Right atrium auricular region (tissue), 2 donors: Measurements from ENCODE around the gene UTP25. TPM values are rescaled to one million over a fixed set of nuclear protein-coding genes. Genes with fewer than 3 reads are reported as not detected.

ENCODE experiments used
- DNase-seq: peaks from one replicate; pipeline ENCODE4 v3.0.0-alpha.2; 2019; ENCODE audit warnings: low spot score
- H3K27ac ChIP-seq, 2 donors: fragments of 200-600 bp; sonication (generic); 1 replicate in 1 of 2; 2 replicates in 1 of 2; pipeline ENCODE4 v1.5.1; 2016 to 2019
- H3K27me3 ChIP-seq, 2 donors: fragments of 200-600 bp; sonication (generic); one replicate each; pipeline versions ENCODE4 v1.5.1 to v1.6.0; 2017 to 2019
- H3K36me3 ChIP-seq: fragments of 200-600 bp; sonication (generic); one replicate; pipeline ENCODE4 v1.5.1; 2016
- H3K4me1 ChIP-seq, 2 donors: fragments of 200-600 bp; sonication (generic); one replicate each; pipeline versions ENCODE4 v1.5.1 to v1.6.0; 2017 to 2019
- H3K4me3 ChIP-seq, 2 donors: fragments of 200-600 bp; sonication (generic); 1 replicate in 1 of 2; 2 replicates in 1 of 2; pipeline ENCODE4 v1.5.1; 2017 to 2019; ENCODE audit warnings: mild to moderate bottlenecking in 1 of 2, moderate library complexity in 1 of 2
- H3K9me3 ChIP-seq, 2 donors: fragments of 200-600 bp; sonication (generic); one replicate each; pipeline ENCODE4 v1.5.1; 2019
- total RNA-seq, 2 donors: library from RNA; depleted of rRNA; stranded (reverse); fragments of >200 nt; gene quantifications; one replicate each; pipeline ENCODE4 v1.1.0, GENCODE V29; 2016
- TF ChIP-seq, protein P1 (sequence below), 2 donors: fragments of 200-600 bp; sonication (generic); IDR thresholded peaks; one replicate each; pipeline ENCODE4 v1.5.1; 2019; ENCODE audit warnings: antibody characterized with exemption in 2 of 2

Gene UTP25
- total RNA-seq, 2 donors from 2014 or later: 2.8 to 3.9 TPM

- Histone ChIP-seq H3K4me3 (peak overlapping the region; percentile 2 to 5), H3K9me3 (no peaks in the 10 kb centered on the region)
Measured at GRCh38 chr1:209802117-209802779, 25.5 kb upstream of the UTP25 start.

GRCh38 chr1:209802780-209803152 lies 25.0 kb upstream of the UTP25 start:
- H3K36me3 ChIP-seq: no peaks in the 10 kb centered on the region
- H3K4me3 ChIP-seq: no peak overlapping the region
- H3K9me3 ChIP-seq: no peaks in the 10 kb centered on the region
- peaks cover 0 to 33% of the 10 kb centered on the region in 2 donors for H3K4me1 ChIP-seq
- TF ChIP-seq, protein P1, sequence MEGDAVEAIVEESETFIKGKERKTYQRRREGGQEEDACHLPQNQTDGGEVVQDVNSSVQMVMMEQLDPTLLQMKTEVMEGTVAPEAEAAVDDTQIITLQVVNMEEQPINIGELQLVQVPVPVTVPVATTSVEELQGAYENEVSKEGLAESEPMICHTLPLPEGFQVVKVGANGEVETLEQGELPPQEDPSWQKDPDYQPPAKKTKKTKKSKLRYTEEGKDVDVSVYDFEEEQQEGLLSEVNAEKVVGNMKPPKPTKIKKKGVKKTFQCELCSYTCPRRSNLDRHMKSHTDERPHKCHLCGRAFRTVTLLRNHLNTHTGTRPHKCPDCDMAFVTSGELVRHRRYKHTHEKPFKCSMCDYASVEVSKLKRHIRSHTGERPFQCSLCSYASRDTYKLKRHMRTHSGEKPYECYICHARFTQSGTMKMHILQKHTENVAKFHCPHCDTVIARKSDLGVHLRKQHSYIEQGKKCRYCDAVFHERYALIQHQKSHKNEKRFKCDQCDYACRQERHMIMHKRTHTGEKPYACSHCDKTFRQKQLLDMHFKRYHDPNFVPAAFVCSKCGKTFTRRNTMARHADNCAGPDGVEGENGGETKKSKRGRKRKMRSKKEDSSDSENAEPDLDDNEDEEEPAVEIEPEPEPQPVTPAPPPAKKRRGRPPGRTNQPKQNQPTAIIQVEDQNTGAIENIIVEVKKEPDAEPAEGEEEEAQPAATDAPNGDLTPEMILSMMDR (IDR thresholded peaks at IDR 0.05): no peak
- no peaks in the 10 kb centered on the region for H3K27me3 ChIP-seq
- H3K27ac ChIP-seq: peak overlapping the region; percentile 64 to 83
- DNase-seq: no peak

More at GRCh38 chr1:209802117-209802779, 25.5 kb upstream of the UTP25 start:
- Histone ChIP-seq H3K36me3 (no peaks in the 10 kb centered on the region), H3K27ac (peak overlapping the region; percentile 64 to 83), H3K4me1 (peaks cover 0 to 30% of the 10 kb centered on the region in 2 donors), H3K27me3 (no peaks in the 10 kb centered on the region)
- TF ChIP-seq, protein P1 (IDR thresholded peaks at IDR 0.05): no peak
- DNase-seq: no peak

DNA sequence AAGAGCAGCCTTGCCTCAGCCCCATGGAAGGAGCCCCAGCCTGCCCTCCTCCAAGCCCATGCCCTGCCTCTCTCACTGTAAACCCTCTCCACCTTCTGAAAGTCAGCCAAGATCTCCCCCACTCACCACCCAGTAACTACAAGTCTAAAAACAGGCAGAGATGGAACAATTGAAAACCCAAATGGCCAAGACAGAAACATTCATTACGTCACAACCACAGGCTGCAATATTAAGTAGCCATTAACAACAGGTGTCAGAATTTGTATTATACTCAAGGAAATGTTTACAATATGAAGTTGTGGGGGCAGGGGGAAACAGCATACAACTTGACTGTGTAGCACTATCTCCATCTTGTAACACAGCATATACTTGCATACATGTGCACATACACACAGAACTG lies 24.2 kb upstream of the UTP25 start:
- Histone ChIP-seq H3K9me3 (no peaks in the 10 kb centered on the region), H3K36me3 (no peaks in the 10 kb centered on the region), H3K4me3 (no peak overlapping the region), H3K4me1 (peaks cover 0 to 38% of the 10 kb centered on the region in 2 donors), H3K27me3 (no peaks in the 10 kb centered on the region), H3K27ac (no peak overlapping the region)
- no peak for DNase-seq
- TF ChIP-seq, protein P1 (IDR thresholded peaks at IDR 0.05): no peak

DNA sequence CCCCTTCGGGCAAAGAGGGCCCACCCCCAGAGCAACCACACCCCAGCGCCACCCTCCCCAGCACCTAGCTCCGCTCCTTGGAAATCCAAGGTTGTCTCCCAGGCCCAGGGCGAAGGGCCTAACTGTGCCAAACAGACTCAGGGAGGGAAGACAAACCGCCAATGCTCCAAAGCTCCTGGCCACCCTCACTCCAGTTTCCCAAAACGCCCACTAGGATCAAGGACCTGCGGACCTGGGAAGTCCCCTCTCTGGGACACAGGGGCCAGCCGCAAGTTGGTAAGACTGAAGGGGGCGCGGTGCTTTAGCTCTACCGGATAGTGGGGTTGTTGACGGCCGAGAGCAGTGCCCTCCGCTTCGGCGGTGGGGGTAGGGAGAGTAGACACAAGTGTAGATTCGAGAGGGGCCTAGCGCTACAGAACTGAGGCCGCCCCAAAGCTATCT lies 22.4 kb upstream of the UTP25 start:
- Histone ChIP-seq H3K9me3 (no peaks in the 10 kb centered on the region), H3K27me3 (no peaks in the 10 kb centered on the region), H3K4me1 (peaks cover 0 to 38% of the 10 kb centered on the region in 2 donors), H3K36me3 (no peaks in the 10 kb centered on the region), H3K27ac (peak overlapping the region; percentile 73 to 88), H3K4me3 (peak overlapping the region; percentile 54 to 58)
- DNase-seq: no peak
- TF ChIP-seq, protein P1 (IDR thresholded peaks at IDR 0.05): no peak

DNA sequence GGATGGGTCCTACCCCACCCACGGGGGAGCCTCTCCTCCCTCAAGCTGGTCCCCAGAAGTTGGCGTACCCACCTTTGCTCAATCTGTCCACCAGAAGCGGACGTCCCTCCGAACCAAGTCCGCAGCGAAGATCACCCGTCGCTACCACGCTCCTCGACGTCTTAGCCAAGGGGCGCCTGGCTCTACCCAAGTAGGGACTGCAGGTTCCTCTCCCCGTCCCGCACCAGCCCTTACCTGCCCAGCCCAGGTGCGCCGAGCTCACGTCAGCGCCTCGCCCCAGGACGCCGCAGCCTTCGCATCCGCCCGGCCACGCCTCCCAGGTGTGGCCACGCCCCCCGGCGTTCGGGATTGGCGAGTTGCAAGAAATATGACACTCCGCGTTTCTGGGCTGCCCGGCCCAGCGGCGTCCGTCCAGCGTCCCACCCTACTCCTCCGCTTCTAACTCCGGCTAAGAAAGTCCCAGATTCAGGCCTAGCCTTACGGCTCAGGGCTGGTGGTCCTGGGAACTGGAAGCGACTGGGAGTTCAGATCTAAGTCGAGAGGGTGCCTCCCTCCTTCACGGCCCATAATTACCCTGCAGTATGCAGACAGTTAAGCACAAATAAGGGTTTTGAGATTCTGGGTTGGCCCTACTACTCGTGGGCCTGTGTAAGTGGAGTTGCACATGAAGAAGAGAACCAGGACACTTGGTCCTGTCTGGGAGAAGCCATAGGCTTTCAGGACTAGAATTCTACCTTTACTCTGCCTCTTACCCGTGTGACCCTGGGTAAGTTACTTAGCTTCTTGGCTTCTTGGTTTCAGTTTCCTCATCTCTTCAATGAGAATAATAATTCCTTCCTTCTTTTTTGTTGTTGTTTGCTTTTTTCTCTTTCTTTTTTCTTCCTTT lies 21.7 kb upstream of the UTP25 start, which contains the start of gene IRF6:
Gene IRF6 (minus strand): TSS at position 268 of the 886 bp plus-strand sequence. CDS start 4,729 bp downstream, outside the sequence.
- Histone ChIP-seq H3K36me3 (no peaks in the 10 kb centered on the region), H3K27ac (peak within 1 kb of the TSS; percentile 73 to 88)

More for the DNA sequence above, 21.7 kb upstream of the UTP25 start, which contains the start of gene IRF6:
- TF ChIP-seq, protein P1 (IDR thresholded peaks at IDR 0.05): no peak
- Histone ChIP-seq H3K4me3 (peak within 1 kb of the TSS; percentile 54 to 58), H3K9me3 (no peaks in the 10 kb centered on the region), H3K4me1 (peaks cover 0 to 36% of the 10 kb centered on the region in 2 donors), H3K27me3 (no peaks in the 10 kb centered on the region)
- peak; percentile 78 for DNase-seq
